HG03565 (cell line): ENCODE data around the gene KIAA1191.
A peak's percentile ranks its signal among the peaks of the same experiment; 100 is the strongest.

Source experiments
- ATAC-seq: cut with Tn5 transposase; IDR thresholded peaks from one replicate; pipeline ENCODE4 v1.9.1; 2021; ENCODE audit warnings: mild to moderate bottlenecking, moderate library complexity; ENCODE audit not compliant: unreplicated experiment

Gene KIAA1191

GRCh38 chr5:176389135-176390123 lies 27.9 kb upstream of the KIAA1191 start:
- ATAC-seq = no peak

GRCh38 chr5:176388444-176389134 lies 27.0 kb upstream of the KIAA1191 start, which contains the start of the genes HIGD2A and NOP16:
Gene HIGD2A (plus strand): TSS chr5:176388751. CDS start chr5:176388820, 69 bp downstream.
Gene NOP16 (minus strand): TSS chr5:176388598. CDS start chr5:176388539, 59 bp downstream.
- ATAC-seq = peak; percentile 78

DNA sequence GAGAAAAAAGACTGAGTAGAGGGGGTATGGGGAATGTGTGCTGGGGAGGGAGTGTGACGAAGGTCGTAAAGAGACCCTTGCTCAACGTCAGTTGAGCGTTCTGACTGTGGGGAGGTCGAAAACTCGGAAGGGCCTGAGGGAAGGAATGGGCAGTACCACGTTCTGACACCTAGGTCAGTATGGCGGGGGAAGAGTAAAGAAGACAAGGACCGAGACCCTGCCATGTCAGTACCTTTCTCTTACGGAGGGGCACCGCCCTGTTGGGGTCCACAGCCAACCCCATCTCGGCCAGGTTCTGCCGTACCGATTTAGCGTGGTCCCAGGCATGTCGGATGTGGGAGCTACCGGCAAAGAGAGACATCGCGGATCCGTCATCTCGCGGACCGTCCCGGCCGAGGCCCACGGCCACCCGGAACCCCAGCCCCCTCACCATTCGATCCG lies 26.5 kb upstream of the KIAA1191 start:
- no peak for ATAC-seq

DNA sequence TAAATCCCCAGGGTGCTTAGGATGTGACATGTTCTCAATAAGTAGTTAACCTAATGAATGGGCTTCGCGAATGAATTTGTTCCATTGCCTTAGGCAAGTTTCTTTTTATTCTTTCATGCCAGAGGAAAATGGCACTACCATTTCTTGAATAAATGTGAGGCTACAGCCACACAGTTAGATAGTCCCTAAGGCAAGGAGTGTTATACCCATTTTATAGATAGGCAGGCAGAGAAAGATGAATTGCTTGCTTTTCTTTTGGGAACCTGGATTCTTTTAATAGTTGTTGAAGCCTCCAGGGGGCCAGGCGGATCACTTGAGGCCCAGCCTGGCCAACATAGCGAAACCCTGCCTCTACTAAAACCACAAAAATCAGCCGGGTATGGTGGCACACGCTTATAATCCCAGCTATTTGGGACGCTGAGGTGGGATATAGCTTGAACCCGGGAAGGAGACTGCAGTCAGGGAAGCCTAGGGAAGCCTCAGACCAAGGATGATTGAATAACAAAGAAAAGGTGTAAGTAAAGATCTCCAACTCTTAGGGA lies 25.9 kb upstream of the KIAA1191 start:
- no peak for ATAC-seq

- no peak for ATAC-seq
These were observed 24.9 kb upstream of the KIAA1191 start for GRCh38 chr5:176386491-176386890.

DNA sequence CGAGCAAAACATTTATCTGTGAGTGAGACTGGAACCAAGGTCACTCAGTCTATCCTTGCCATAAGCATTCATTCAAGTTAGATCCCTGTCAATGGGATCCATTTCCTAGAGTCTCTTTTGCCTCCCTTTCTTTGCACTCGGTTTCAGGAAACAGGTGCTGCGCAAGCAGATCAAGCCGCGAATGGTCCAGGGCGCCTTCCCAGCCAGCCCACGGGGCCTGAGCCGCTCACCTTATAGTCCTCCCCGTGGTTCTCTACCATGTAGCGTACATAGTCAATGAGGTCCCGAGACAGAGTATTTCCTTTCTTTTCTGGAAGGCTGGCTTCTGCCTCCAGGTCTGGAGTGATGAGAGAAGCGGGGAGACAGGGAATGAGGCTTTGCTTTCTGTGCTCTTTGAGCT lies 23.4 kb upstream of the KIAA1191 start:
- ATAC-seq = no peak

- no peak for ATAC-seq
These were observed 22.9 kb upstream of the KIAA1191 start for GRCh38 chr5:176384366-176384930.

- no peak for ATAC-seq
These were observed 22.4 kb upstream of the KIAA1191 start for GRCh38 chr5:176383961-176384360.

- ATAC-seq = no peak
These were observed 21.8 kb upstream of the KIAA1191 start for GRCh38 chr5:176383248-176383905.

GRCh38 chr5:176382721-176383120 lies 21.2 kb upstream of the KIAA1191 start:
- ATAC-seq = no peak

DNA sequence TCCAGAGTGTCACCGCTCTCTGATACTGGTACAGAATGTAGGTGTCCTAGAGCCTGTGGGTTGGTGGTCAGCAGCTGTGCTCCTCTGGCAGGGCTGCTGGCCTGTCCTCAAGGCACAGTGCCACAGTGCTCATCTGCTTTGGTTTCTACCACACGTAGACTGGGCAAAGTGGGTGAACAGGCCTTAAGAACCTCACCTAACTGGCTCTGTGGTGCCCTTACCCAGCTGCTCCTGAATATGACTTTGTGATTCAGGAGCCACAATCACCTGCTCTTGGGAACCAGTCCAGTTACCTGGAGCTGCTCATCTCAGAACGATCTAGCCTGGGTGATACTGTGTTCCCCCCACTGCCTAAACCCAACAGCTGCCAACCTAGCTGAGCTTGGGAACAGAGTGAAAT lies 20.4 kb upstream of the KIAA1191 start:
- ATAC-seq = no peak

DNA sequence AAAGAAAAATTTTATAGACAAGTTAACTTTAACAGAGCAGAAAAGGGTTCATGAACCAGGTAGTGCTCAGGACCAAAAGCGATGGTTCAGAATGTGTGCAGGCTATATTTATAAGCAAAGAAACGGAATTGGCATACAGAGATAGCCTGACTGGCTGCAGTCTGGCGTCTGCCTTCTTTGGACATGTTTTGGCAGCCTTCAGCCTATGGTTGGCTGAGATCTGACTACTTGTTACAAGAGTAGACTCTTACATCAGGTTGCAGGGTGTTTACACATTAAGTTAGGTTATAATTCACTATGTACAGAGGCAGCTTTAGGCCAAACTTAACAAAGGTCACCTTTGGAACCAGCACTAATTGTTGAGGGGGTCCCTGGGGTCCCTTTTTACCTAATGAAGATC lies 19.9 kb upstream of the KIAA1191 start:
- no peak for ATAC-seq

DNA sequence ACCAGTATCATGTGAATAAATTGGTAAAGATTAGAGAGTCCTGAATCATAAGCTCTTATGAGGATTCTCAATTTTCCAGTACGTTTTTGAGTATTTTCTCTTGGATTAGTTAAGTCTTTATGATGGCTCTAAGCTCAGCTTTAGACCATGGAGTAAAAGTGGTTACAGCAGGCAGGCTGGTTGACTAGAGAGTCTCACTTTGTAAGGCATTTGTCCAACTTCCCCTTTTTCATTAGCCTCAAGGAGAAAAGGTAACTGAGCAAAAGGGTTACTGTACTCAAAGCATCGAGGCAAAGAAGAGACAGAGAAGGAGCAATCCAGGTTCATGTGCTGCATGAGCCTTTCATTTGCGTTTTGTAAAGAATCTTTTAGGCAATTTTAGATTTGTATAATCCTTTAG lies 18.3 kb upstream of the KIAA1191 start:
- ATAC-seq = no peak

DNA sequence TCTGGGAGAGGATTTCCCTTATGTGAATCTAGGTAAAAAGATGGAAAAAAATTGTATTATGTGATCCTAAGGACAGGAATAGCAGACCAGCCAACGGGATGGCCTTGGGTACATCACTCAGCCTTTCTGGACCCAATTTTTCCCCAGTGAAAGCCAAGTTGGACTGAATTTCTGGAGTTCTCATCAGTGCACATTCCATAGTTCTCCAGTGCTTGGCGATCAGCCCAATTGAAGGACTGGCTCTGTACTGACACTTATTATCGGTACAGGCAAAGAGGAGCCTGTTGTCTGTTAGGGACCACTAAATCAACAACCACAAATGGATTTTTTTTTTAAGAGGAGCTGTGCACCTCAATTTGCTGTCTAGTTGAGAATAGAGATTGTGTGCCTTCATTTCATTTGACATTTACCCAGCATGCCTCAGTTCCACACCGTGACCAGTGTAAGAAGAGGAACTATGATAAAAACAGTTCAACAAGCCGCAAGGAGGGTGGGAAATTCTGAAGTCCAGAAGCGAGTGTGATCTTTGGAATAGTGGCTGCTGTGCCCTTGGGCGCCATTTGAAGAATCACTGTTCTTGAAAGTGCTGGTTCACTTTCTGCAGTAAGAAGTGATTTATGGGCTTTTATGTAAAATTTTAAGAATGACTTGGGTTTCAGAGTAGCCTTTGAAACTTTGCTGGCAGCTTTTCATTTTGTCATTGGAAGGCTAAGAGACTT lies 11.7 kb upstream of the KIAA1191 start:
- no peak for ATAC-seq

DNA sequence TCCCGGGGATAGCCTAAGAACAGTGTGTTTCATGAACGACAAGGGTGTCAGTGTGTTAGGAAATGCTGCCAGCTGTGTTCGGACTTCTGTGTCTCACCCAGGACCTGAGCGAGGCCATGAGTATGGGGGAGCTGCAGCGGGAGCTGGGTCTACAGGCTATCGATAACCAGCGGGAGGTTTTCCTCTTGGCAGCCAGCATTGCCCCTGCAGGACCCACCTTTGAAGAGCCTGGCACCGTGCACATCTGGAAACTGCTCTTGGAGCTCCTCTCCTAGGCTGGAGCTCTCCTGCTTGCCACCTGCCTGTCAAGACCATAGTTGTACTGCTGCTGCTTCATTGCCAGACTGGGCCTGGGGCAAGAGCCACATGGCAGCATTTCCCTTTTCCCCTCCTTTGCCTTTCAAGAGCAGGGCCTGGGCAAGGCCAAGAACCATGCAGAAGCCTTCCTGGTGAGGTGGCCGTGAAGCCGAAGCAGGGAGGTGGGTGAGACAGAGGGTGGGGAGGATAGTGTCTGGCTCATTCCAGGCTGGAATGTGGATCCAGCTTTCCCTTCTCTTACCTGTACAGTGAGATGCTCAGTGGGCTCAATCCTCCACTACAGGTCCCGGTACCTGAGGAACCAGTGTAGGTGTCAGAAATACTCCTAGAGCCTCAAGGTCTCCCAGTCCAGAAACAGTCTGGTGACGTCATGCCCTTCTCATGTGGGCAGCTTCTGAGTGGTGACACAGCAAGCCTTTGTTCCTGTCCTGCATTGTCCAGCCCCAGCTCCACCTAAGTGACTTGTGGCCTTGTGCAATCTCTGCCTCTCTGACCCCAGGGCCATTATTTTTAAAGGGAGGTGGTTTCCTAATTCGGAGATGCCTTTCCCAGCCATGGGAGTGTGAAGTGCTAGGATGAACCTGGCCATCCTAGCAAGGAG lies 10.3 kb upstream of the KIAA1191 start:
- no peak for ATAC-seq

DNA sequence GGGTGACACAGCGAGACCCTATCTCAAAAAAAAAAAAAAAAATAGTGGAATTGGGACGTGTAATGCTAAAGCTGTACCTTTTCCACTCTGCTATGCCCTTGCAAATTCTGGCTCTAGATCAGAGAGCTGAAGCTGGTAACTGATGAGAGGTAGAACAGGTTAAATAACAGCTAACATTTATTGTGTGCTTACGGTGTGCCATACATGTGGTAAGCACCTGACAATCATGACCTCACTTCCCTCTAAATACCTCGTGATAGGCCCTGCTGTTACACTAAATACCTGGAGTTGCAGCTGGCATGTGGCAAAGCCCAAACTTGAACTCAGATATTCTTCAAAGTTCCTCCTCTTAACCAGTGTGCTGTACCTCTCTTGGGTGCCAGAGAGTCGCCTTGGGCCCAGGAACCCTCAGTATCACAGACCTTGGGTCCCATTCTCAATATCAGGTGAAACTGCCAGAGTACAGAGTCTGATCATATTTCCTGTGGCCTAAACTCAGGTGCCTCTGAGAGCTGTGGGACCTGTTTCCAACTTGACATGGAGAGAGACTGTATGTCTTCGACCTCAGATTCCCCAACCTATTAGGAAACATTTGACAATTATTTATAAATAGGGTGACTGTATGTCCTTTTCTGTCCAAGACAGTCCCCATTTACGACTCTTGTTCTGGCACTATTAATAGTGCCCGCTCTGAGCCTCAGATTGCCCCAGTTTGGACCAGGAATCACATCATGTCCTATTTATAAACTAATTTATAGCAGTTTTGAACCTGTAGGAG lies 8.6 kb upstream of the KIAA1191 start:
- no peak for ATAC-seq

- no peak for ATAC-seq
These were observed 7.2 kb upstream of the KIAA1191 start for GRCh38 chr5:176368726-176369125.

DNA sequence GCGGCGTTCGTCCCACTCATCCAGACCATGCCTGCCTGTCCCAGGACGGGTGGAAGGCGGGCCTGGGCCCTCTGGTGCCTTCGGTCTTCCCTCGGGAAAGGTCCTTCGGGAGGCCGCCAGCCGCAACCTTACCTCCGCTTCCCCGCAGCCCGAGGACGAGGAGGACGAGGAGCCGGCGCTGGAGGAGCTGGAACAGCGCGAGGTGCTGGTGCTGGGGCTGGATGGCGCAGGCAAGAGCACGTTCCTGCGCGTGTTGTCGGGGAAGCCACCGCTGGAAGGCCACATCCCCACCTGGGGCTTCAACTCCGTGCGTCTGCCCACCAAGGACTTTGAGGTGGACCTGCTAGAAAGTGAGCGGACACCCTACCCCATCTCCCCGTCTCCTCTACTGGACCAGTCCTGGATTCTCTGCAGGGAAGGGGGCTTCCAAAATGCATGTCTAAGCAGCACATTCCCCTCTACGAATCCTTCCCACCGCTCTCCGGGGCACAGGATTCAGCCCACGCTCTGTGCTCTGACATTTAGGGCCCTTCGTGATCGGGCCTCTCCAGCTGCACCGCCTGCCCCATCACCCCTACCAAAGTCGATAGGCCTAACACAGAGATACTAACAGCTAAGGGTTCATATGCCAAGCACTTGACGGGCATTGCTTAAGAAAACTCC lies 4.8 kb upstream of the KIAA1191 start:
- ATAC-seq = no peak
